Endodermal cell (in vitro differentiated cells): Measurements from ENCODE around the gene PLSCR3. TPM values are rescaled to one million over a fixed set of nuclear protein-coding genes. Genes with fewer than 3 reads are reported as not detected.

Experiments used
- DNase-seq: peaks from one replicate; pipeline ENCODE4 v3.0.0-alpha.2; 2017
- H3K27ac ChIP-seq: 2 replicates; pipeline ENCODE4 v1.5.1; 2013; ENCODE audit warnings: mild to moderate bottlenecking, low read depth, low read length, moderate library complexity
- H3K27me3 ChIP-seq: 2 replicates; pipeline ENCODE4 v1.6.1; 2013; ENCODE audit warnings: mild to moderate bottlenecking, low read length, moderate library complexity; ENCODE audit not compliant: insufficient read depth, control insufficient read depth, poor library complexity, severe bottlenecking
- H3K36me3 ChIP-seq: 2 replicates; pipeline ENCODE4 v1.7.0; 2013; ENCODE audit warnings: mild to moderate bottlenecking, low read length, moderate library complexity; ENCODE audit not compliant: control insufficient read depth, insufficient read depth
- H3K4me1 ChIP-seq: one replicate; pipeline ENCODE4 v1.7.0; 2013; ENCODE audit warnings: low read length; ENCODE audit not compliant: control insufficient read depth, insufficient read depth
- H3K4me3 ChIP-seq: 2 replicates; pipeline ENCODE4 v1.5.1; 2013; ENCODE audit warnings: mild to moderate bottlenecking, low read length, moderate library complexity
- H3K9ac ChIP-seq: 2 replicates; pipeline ENCODE4 v1.6.1; 2013; ENCODE audit warnings: mild to moderate bottlenecking, low read length, moderate library complexity; ENCODE audit not compliant: poor library complexity, severe bottlenecking; ENCODE audit errors: extremely low read depth
- H3K9me3 ChIP-seq: 2 replicates; pipeline ENCODE4 v1.6.1; 2013; ENCODE audit warnings: mild to moderate bottlenecking, low read length, moderate library complexity; ENCODE audit not compliant: control insufficient read depth
- H3K27ac Mint-ChIP-seq: 2 replicates; pipeline ENCODE4 v1.8.0; 2020; ENCODE audit warnings: mixed read lengths
- H3K27me3 Mint-ChIP-seq: 2 replicates; pipeline ENCODE4 v1.8.0; 2021; ENCODE audit warnings: mild to moderate bottlenecking, mixed read lengths; ENCODE audit not compliant: insufficient read depth
- H3K36me3 Mint-ChIP-seq: 2 replicates; pipeline ENCODE4 v1.8.0; 2020; ENCODE audit warnings: low read depth, mixed read lengths
- H3K4me1 Mint-ChIP-seq: 2 replicates; pipeline ENCODE4 v1.8.0; 2020; ENCODE audit warnings: mixed read lengths
- H3K4me3 Mint-ChIP-seq: 2 replicates; pipeline ENCODE4 v1.8.0; 2020; ENCODE audit warnings: mild to moderate bottlenecking, moderate library complexity, mixed read lengths
- H3K9me3 Mint-ChIP-seq: 2 replicates; pipeline ENCODE4 v1.8.0; 2020; ENCODE audit warnings: mild to moderate bottlenecking, mixed read lengths
- CTCF ChIP-seq: fragments of 200-600 bp; sonication (generic); conservative IDR thresholded peaks from 2 replicates; pipeline ENCODE4 v1.5.0; 2021; ENCODE audit warnings: antibody characterized with exemption, mild to moderate bottlenecking
- WGBS, 2 experiments: methylation state at CpG; one replicate each; pipeline versions ENCODE4 v1.1.5 to v1.1.7; 2013; ENCODE audit warnings: missing lambda C conversion rate in 2 of 2, mixed read lengths in 1 of 2; ENCODE audit not compliant: insufficient coverage in 1 of 2, insufficient read length in 1 of 2; 5-methylcytosine and 5-hydroxymethylcytosine counted together
- total RNA-seq, 2 donors: library from RNA; stranded (reverse); fragmentation: NEBNext Ultra II Directional in 1 of 2; extraction: Animal tissue kit (Norgen Biotek cat#: 25700) in 1 of 2; gene quantifications; 2 replicates in 1 of 2; 3 replicates in 1 of 2; pipeline ENCODE4 v1.2.1, GENCODE V29; 2021

Gene PLSCR3
- total RNA-seq, 2 donors from 2014 or later: 21.0 to 26.2 TPM

DNA sequence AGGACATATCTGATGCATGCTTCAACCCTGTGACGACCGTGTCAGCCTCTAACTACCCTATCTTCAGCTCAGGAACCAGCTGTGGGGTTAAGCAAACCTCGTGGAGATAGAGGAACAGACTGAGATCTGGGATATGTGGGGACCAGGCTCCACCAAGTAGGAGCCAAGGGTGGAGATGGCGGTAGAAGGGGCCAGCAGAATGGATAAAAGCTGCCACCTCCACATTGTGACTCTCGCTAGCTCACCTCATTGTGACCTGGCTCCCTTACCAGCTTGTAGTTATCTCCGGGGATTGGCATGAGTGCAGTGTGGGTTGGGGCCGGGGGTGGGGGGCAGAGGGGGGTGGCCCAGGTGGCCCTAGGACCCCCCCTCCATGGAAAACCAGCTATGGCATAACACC lies 31.0 kb upstream of the PLSCR3 start, which contains the start of gene SPEM2:
TSS of gene SPEM2 (plus strand) at position 301 of the 400 bp plus-strand sequence. CDS start at position 374, 73 bp downstream.
- H3K36me3 Mint-ChIP-seq: no peaks in the 10 kb centered on the region
- no peak within 1 kb of the TSS for H3K4me3 Mint-ChIP-seq
- no peak within 1 kb of the TSS for H3K9ac ChIP-seq
- no peaks in the 10 kb centered on the region for H3K4me1 Mint-ChIP-seq
- DNase-seq: no peak
- peaks cover 18% of the 10 kb centered on the region for H3K27me3 Mint-ChIP-seq
- no peaks in the 10 kb centered on the region for H3K9me3 Mint-ChIP-seq
- no peaks in the 10 kb centered on the region for H3K36me3 ChIP-seq
- H3K27ac Mint-ChIP-seq: no peak within 1 kb of the TSS
- H3K4me1 ChIP-seq: no peaks in the 10 kb centered on the region
- H3K4me3 ChIP-seq: no peak within 1 kb of the TSS
- no peaks in the 10 kb centered on the region for H3K27me3 ChIP-seq
- WGBS, 2 experiments: 95 to 96% methylated on average over 4 to 7 of the region's 7 CpGs
- H3K9me3 ChIP-seq: no peaks in the 10 kb centered on the region
- H3K27ac ChIP-seq: no peak within 1 kb of the TSS
- TF ChIP-seq CTCF: no peak

DNA sequence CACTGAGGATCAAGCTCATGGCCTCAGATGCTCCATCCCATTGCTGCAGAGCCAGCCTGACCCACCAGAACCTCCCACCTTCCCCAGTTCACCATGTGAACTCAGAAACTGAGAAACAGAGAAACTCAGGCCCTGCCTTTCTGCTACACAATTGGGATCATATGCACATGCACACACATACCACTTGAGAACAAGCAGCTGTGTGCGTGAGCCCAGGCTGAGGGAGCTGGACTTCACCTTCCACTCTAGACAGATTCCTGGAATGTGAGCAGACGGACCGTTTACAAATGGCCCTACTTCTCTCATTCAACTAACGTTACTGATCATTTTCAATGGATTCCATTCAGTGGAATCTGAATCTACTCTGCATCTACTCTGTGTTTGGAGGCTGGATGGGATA lies 29.4 kb upstream of the PLSCR3 start:
- Histone ChIP-seq H3K36me3 (no peaks in the 10 kb centered on the region), H3K9me3 (no peaks in the 10 kb centered on the region), H3K4me1 (no peaks in the 10 kb centered on the region), H3K9ac (no peak overlapping the region), H3K4me3 (no peak overlapping the region), H3K27me3 (no peaks in the 10 kb centered on the region), H3K27ac (no peak overlapping the region)
- DNase-seq: no peak
- Mint-ChIP-seq H3K4me1 (no peaks in the 10 kb centered on the region), H3K36me3 (no peaks in the 10 kb centered on the region), H3K27ac (no peak overlapping the region), H3K9me3 (no peaks in the 10 kb centered on the region), H3K27me3 (peaks cover 11% of the 10 kb centered on the region), H3K4me3 (no peak overlapping the region)
- WGBS, 2 experiments: 94 to 100% methylated on average over 2 to 4 of the region's 4 CpGs
- TF ChIP-seq CTCF: no peak

GRCh38 chr17:7421186-7421585 lies 26.9 kb upstream of the PLSCR3 start:
- H3K4me3 ChIP-seq: no peak overlapping the region
- H3K9me3 ChIP-seq: no peaks in the 10 kb centered on the region
- H3K27ac ChIP-seq: no peak overlapping the region
- H3K4me3 Mint-ChIP-seq: no peak overlapping the region
- peaks cover 10% of the 10 kb centered on the region for H3K27me3 Mint-ChIP-seq
- H3K4me1 Mint-ChIP-seq: no peaks in the 10 kb centered on the region
- H3K27me3 ChIP-seq: no peaks in the 10 kb centered on the region
- H3K4me1 ChIP-seq: no peaks in the 10 kb centered on the region
- DNase-seq: no peak
- H3K27ac Mint-ChIP-seq: no peak overlapping the region
- H3K36me3 Mint-ChIP-seq: peaks cover 7% of the 10 kb centered on the region
- 92 to 93% methylated on average over 16 of the region's 16 CpGs for WGBS, 2 experiments
- no peaks in the 10 kb centered on the region for H3K9me3 Mint-ChIP-seq
- peaks cover 12% of the 10 kb centered on the region for H3K36me3 ChIP-seq
- H3K9ac ChIP-seq: no peak overlapping the region
- TF ChIP-seq CTCF: no peak
